A549 treated with GW870086 at 1 μM for 4 hours (cell line): ENCODE data around the gene TBX18. TPM values are rescaled to one million over a fixed set of nuclear protein-coding genes. Genes with fewer than 3 reads are reported as not detected.

ENCODE experiments used
- total RNA-seq: library from RNA; stranded (reverse); fragments of 200-300 nt; extraction: Qiagen RNA extraction; gene quantifications from 5 replicates; pipeline ENCODE4 v1.2.3, GENCODE V29; 2022; ENCODE audit warnings: low read depth

The TBX18 gene
- 11.3 to 21.0 TPM (median 18.6 TPM) in 5 replicates for total RNA-seq

GRCh38 chr6:84764332-84765049, at the start of gene TBX18:
TSS of gene TBX18 (minus strand) at chr6:84764598. CDS start at chr6:84764181, 417 bp downstream.

